Measurements from ENCODE around the gene FAM229B.

The FAM229B gene

DNA sequence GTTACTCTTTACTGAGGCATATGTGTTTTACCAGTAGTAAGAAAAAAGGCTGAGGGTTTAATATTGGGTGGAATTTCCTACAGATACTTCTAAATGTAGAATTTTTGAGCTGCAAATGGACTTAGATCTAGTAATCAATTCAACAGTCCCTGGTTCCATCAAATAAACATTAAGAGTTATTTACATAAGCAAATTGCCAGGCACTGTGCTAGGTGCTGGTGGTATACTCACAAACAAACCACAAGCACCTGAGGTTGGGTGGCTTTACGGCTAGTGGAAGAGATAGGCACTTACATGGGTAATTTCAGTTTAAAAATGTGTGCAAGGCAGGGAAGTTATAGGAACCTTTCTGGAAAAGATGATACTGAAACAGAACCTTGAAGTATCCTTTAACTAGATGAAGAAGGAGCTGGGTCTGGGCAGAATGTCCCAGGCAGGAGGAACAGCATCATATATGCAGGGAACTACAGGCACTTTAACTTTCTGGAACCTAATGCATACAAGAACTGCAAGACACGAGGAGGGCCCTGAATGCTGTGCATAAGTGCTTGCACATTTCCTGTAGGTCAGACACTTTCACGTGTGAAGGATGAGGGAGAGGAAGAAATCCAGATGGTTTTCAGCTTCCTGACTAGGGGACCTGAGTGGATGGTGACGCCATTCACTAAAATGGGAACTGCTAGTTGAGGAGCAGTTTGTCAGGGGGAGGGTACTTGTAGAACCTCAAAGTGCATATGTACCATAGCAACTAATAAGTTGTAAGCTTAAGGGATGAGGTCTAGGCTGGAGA is 29.0 kb upstream of the FAM229B start:
- Histone ChIP-seq H3K4me3 (no peak overlapping the region), H3K4me1 (no peaks in the 10 kb centered on the region), H3K9me3 (no peaks in the 10 kb centered on the region), H3K36me3 (no peaks in the 10 kb centered on the region), H3K27ac (no peak overlapping the region), H3K27me3 (no peaks in the 10 kb centered on the region)
- TF ChIP-seq, protein P1, sequence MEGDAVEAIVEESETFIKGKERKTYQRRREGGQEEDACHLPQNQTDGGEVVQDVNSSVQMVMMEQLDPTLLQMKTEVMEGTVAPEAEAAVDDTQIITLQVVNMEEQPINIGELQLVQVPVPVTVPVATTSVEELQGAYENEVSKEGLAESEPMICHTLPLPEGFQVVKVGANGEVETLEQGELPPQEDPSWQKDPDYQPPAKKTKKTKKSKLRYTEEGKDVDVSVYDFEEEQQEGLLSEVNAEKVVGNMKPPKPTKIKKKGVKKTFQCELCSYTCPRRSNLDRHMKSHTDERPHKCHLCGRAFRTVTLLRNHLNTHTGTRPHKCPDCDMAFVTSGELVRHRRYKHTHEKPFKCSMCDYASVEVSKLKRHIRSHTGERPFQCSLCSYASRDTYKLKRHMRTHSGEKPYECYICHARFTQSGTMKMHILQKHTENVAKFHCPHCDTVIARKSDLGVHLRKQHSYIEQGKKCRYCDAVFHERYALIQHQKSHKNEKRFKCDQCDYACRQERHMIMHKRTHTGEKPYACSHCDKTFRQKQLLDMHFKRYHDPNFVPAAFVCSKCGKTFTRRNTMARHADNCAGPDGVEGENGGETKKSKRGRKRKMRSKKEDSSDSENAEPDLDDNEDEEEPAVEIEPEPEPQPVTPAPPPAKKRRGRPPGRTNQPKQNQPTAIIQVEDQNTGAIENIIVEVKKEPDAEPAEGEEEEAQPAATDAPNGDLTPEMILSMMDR (IDR thresholded peaks at IDR 0.05): no peak
- no peak for DNase-seq
- intact Hi-C loops (cut with DNase I; ENCODE audit: low total_unique reads): no loop called here

DNA sequence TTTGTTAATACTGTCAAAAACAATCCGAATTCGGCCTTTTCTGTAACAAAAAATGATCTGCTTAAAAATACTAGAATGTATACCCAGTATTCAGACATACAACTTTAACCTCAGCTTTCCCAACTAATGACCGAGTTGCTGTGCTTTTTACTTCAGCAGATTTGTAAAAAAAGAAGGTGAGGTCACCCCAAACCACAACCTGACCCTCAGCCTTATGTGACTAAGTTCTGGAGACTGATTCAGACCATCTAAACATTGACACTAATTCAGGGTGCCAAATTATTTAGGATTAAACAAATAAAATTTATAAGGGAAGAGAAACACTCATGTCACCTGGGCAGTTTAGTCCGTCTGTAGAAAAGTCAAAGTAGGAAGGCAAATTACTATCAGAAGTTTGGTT is 25.8 kb upstream of the FAM229B start:
- TF ChIP-seq, protein P1 (IDR thresholded peaks at IDR 0.05): no peak
- Histone ChIP-seq H3K36me3 (no peaks in the 10 kb centered on the region), H3K9me3 (no peaks in the 10 kb centered on the region), H3K4me1 (no peaks in the 10 kb centered on the region), H3K27ac (no peak overlapping the region), H3K4me3 (no peak overlapping the region), H3K27me3 (no peaks in the 10 kb centered on the region)
- intact Hi-C loops (cut with DNase I; ENCODE audit: low total_unique reads): no loop called here
- DNase-seq: no peak

DNA sequence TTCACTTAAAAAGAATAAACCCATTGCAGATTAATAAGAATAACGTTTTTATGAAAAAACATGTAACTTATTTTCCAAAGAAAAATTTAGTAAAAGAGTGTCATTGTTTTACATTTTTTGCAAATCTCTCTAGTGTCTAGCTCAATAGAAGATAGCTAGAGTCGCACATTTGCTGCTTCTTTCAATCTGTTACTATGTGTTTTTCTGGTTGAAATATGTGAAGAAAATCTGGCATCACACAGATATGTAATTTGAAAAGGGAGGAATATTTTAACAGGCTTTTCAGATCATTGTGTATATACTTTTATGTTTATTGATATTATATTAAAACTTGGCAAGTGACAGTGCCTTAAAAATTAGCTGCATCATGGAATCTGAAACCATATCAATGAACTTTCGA is 24.4 kb upstream of the FAM229B start:
- H3K27ac ChIP-seq: no peak overlapping the region
- DNase-seq: no peak

DNA sequence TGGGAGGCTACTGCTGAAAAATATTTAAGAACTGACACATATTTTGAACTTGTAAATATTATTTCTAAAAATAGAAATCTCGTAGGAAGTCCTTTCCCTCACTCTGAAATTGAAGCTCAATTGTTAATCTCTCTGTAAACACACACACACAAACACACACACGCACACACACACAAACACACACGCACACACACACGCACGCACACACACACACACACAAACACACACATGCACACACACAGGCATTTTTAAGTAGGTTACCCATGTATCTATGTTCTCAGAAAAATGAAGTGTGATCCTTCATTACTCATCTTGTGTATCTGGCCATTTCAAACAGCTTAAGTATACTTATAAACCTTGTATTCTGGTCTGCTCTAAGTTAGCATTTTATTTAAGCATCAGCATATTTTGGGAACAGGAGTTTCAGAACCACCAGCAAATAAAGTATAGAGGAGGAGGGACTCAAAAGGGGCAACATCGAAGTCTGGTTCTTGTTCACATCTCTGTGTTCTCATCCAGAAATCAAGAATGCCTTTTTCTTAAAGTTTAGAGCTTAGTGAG is 21.9 kb upstream of the FAM229B start:
- H3K27me3 ChIP-seq: no peaks in the 10 kb centered on the region
- TF ChIP-seq, protein P1 (IDR thresholded peaks at IDR 0.05): no peak
- H3K9me3 ChIP-seq: no peaks in the 10 kb centered on the region
- no peak overlapping the region for H3K27ac ChIP-seq
- no peak for DNase-seq
- H3K4me3 ChIP-seq: no peak overlapping the region
- H3K36me3 ChIP-seq: peaks cover 0 to 15% (median 11%) of the 10 kb centered on the region in 3 donors
- H3K4me1 ChIP-seq: no peaks in the 10 kb centered on the region
- intact Hi-C loops (cut with DNase I; ENCODE audit: low total_unique reads): no loop called here

More for the DNA sequence above, 24.4 kb upstream of the FAM229B start:
- no peaks in the 10 kb centered on the region for H3K4me1 ChIP-seq
- H3K4me3 ChIP-seq: no peak overlapping the region
- TF ChIP-seq, protein P1 (IDR thresholded peaks at IDR 0.05): no peak
- no peaks in the 10 kb centered on the region for H3K27me3 ChIP-seq
- H3K36me3 ChIP-seq: no peaks in the 10 kb centered on the region
- intact Hi-C loops (cut with DNase I; ENCODE audit: low total_unique reads): no loop called here
- H3K9me3 ChIP-seq: no peaks in the 10 kb centered on the region

DNA sequence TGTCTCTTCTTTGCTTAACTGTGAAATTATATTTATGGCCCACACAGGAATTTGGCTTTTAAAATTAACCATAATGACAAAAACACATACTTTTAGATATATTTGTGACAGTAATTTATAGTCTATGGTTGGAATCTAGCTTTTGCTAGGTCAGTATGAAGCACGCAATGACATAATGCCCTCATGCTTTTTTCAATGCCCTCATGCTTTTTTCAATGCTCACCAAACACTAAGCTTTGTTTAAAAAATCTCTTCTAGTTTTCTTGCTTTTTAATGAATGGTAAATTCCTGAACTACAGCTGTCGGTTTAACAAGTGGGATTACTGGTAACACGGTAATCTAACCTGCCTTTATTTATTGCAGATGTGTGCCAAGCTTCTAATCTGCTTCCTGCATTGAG is 20.8 kb upstream of the FAM229B start:
- H3K4me1 ChIP-seq: no peaks in the 10 kb centered on the region
- intact Hi-C loops (cut with DNase I; ENCODE audit: low total_unique reads): no loop called here

More for the DNA sequence above, 20.8 kb upstream of the FAM229B start:
- Histone ChIP-seq H3K27me3 (no peaks in the 10 kb centered on the region), H3K4me3 (no peak overlapping the region), H3K9me3 (no peaks in the 10 kb centered on the region), H3K36me3 (peaks cover 8 to 26% (median 12%) of the 10 kb centered on the region in 3 donors), H3K27ac (no peak overlapping the region)
- TF ChIP-seq, protein P1 (IDR thresholded peaks at IDR 0.05): no peak
- DNase-seq: no peak

All from tibial artery (tissue), 4 donors.